A673 (cell line): ENCODE results near the gene PACRG.

Source experiments
- CTCF ChIP-seq: fragments of 300-800, 200-600 bp; sonication (generic); conservative IDR thresholded peaks from 2 replicates; pipeline ENCODE4 v1.5.1; 2017; ENCODE audit warnings: low read depth, mild to moderate bottlenecking, antibody characterized with exemption, low read length, moderate library complexity, mixed read lengths
- EZH2 ChIP-seq: fragments of 200-600 bp; sonication (generic); IDR thresholded peaks from 2 replicates; pipeline ENCODE4 v1.6.1; 2017; ENCODE audit warnings: borderline replicate concordance, low read depth, mild to moderate bottlenecking, mixed read lengths, antibody characterized with exemption, low read length; ENCODE audit not compliant: poor library complexity, severe bottlenecking

GRCh38 chr6:162680367-162680766 is 47.4 kb upstream of the PACRG start:
- TF ChIP-seq CTCF = no peak
- TF ChIP-seq EZH2 = no peak
